Activated CD8-positive, alpha-beta memory T cell treated with anti-CD3 and anti-CD28 coated beads, Interleukin-2, amount 10 ng/mL, durations not matched to agents 7 days and 5 days (primary cell): ENCODE results near the gene COX10. TPM values are rescaled to one million over a fixed set of nuclear protein-coding genes. Genes with fewer than 3 reads are reported as not detected.
"Not testable (repeated sequence)": the region's sequence is repeated elsewhere in the genome, so short reads cannot be mapped to it uniquely, and the experiment has no call there.

Experiments used
- ATAC-seq: fragments of 150-1000 bp; cut with Tn5 transposase; one replicate; pipeline ENCODE4 v1.10.0; 2021; ENCODE audit warnings: moderate library complexity
- CTCF ChIA-PET: fragments of 350-600 bp; sonication (Branson Sonifier 250); formaldehyde crosslinking; loops from one replicate; lab custom pipeline; 2021; ENCODE audit warnings: antibody characterized with exemption; lab: Charles Lee
- DNase-seq: peaks from one replicate; pipeline ENCODE4 v3.0.0-alpha.2; 2020
- H3K27ac Mint-ChIP-seq: one replicate; pipeline ENCODE4 v1.8.0; 2021; ENCODE audit warnings: mild to moderate bottlenecking, mixed read lengths
- H3K27me3 Mint-ChIP-seq: one replicate; pipeline ENCODE4 v1.8.0; 2021; ENCODE audit warnings: mixed read lengths
- H3K36me3 Mint-ChIP-seq: one replicate; pipeline ENCODE4 v1.8.0; 2021; ENCODE audit warnings: mild to moderate bottlenecking, mixed read lengths
- H3K4me1 Mint-ChIP-seq: one replicate; pipeline ENCODE4 v1.8.0; 2021; ENCODE audit warnings: mixed read lengths
- H3K4me3 Mint-ChIP-seq: one replicate; pipeline ENCODE4 v1.8.0; 2021; ENCODE audit warnings: mild to moderate bottlenecking, moderate library complexity, mixed read lengths
- H3K9me3 Mint-ChIP-seq: one replicate; pipeline ENCODE4 v1.8.0; 2022; ENCODE audit warnings: low read depth, mixed read lengths
- total RNA-seq, 2 experiments: library from RNA; stranded (reverse); gene quantifications; one replicate each; pipeline ENCODE4 v1.2.3, GENCODE V29; 2021

The COX10 gene
- total RNA-seq, result 10 to 100 TPM; 20.3 to 29.7 TPM

- H3K36me3 Mint-ChIP-seq, result peaks cover 35% of the 10 kb centered on the region
- peak; percentile 98 for ATAC-seq
- H3K27me3 Mint-ChIP-seq, result no peaks in the 10 kb centered on the region
- peaks cover 43% of the 10 kb centered on the region for H3K4me1 Mint-ChIP-seq
- peak; percentile 89 for DNase-seq
- H3K27ac Mint-ChIP-seq, result peak within 1 kb of the TSS; percentile 90
- no peaks in the 10 kb centered on the region for H3K9me3 Mint-ChIP-seq
- CTCF ChIA-PET, result interaction anchor here (0.6 to 1.9 kb wide), 3 partner anchors 128 to 231 kb away, joined by 3 to 5 read pairs (median 3); partner anchors contain the start of gene HS3ST3B1
- H3K4me3 Mint-ChIP-seq, result peak within 1 kb of the TSS; percentile 98
Measured at GRCh38 chr17:14069251-14070021, at the start of gene COX10. TSS of gene COX10 (plus strand) at chr17:14069504. CDS start at chr17:14069606, 102 bp downstream.

GRCh38 chr17:14021651-14022294 lies 47.5 kb upstream of the COX10 start:
- DNase-seq, H3K9me3 Mint-ChIP-seq, H3K4me3 Mint-ChIP-seq, CTCF ChIA-PET, ATAC-seq, H3K27me3 Mint-ChIP-seq, H3K27ac Mint-ChIP-seq, H3K36me3 Mint-ChIP-seq: not testable (repeated sequence)
- H3K4me1 Mint-ChIP-seq, result peaks cover 11% of the 10 kb centered on the region

DNA sequence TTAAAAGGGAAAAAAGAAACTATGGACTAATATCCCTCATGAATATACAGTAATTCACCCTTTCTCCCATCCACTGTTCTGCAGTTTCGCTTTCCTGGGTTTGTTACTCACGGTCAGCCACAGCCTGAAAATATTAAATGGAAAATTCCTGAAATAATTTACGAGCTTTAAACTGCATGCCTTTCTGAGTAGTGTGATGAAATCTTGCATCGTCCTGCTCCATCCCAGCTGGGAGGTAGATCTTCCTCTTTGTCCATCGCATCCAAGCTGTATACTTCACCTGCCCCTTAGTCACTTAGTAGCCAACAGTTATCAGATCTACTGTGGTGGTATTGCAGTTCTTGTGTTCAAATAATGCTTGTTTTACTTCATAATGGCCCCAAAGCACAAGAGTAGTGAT lies 39.5 kb upstream of the COX10 start:
- ATAC-seq, DNase-seq, H3K4me3 Mint-ChIP-seq, H3K27me3 Mint-ChIP-seq, H3K4me1 Mint-ChIP-seq, CTCF ChIA-PET, H3K9me3 Mint-ChIP-seq, H3K27ac Mint-ChIP-seq: not testable (repeated sequence)
- H3K36me3 Mint-ChIP-seq, result peaks cover 44% of the 10 kb centered on the region

DNA sequence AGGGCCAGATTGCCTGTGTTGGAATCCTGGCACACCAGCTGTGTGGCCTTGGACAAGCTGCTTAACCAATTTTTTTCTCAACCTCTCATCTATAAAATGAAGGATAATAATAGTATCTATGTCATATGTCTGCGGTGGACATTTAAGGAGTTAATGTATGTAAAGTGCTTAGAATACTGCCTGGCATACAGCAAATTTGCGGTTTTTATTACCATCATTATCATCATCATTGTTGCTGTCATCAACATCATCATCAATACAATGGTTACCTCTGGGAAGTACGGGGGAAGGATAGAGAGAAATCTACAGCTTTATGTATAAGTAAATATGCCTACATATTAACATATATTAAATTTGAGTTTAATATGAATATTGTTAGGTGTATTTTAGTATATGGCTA lies 37.1 kb upstream of the COX10 start:
- peaks cover 8% of the 10 kb centered on the region for H3K4me1 Mint-ChIP-seq
- H3K4me3 Mint-ChIP-seq, result no peak overlapping the region
- ATAC-seq, result no peak
- H3K27ac Mint-ChIP-seq, result no peak overlapping the region
- DNase-seq, result no peak
- H3K27me3 Mint-ChIP-seq, result no peaks in the 10 kb centered on the region
- H3K9me3 Mint-ChIP-seq, result no peaks in the 10 kb centered on the region
- peaks cover 56% of the 10 kb centered on the region for H3K36me3 Mint-ChIP-seq
- CTCF ChIA-PET, result no interaction called here

- CTCF ChIA-PET, result no interaction called here
- DNase-seq (no peak), ATAC-seq (no peak)
- no peak overlapping the region for H3K4me3 Mint-ChIP-seq
- peaks cover 55% of the 10 kb centered on the region for H3K36me3 Mint-ChIP-seq
- H3K27ac Mint-ChIP-seq, result no peak overlapping the region
- no peaks in the 10 kb centered on the region for H3K9me3 Mint-ChIP-seq
- H3K4me1 Mint-ChIP-seq, result peaks cover 16% of the 10 kb centered on the region
- H3K27me3 Mint-ChIP-seq, result no peaks in the 10 kb centered on the region
Measured at GRCh38 chr17:14033166-14033565, 36.1 kb upstream of the COX10 start.

- no peak for ATAC-seq
- CTCF ChIA-PET, result no interaction called here
- Mint-ChIP-seq H3K27ac (no peak overlapping the region), H3K4me3 (no peak overlapping the region), H3K4me1 (peaks cover 29% of the 10 kb centered on the region), H3K36me3 (peaks cover 53% of the 10 kb centered on the region), H3K9me3 (peaks cover 3% of the 10 kb centered on the region), H3K27me3 (no peaks in the 10 kb centered on the region)
- no peak for DNase-seq
Measured at GRCh38 chr17:14037453-14037852, 31.9 kb upstream of the COX10 start.

- H3K9me3 Mint-ChIP-seq, result peaks cover 3% of the 10 kb centered on the region
- H3K27me3 Mint-ChIP-seq, result no peaks in the 10 kb centered on the region
- peaks cover 31% of the 10 kb centered on the region for H3K4me1 Mint-ChIP-seq
- H3K36me3 Mint-ChIP-seq, result peaks cover 52% of the 10 kb centered on the region
- H3K4me3 Mint-ChIP-seq, result no peak overlapping the region
- no peak for ATAC-seq
- DNase-seq, result no peak
- no peak overlapping the region for H3K27ac Mint-ChIP-seq
- CTCF ChIA-PET, result no interaction called here
Measured at GRCh38 chr17:14038206-14038605, 31.1 kb upstream of the COX10 start.

GRCh38 chr17:14042411-14042810 lies 26.9 kb upstream of the COX10 start:
- peaks cover 28% of the 10 kb centered on the region for H3K36me3 Mint-ChIP-seq
- no peak overlapping the region for H3K27ac Mint-ChIP-seq
- ATAC-seq (no peak), DNase-seq (no peak)
- H3K27me3 Mint-ChIP-seq, result no peaks in the 10 kb centered on the region
- CTCF ChIA-PET, result no interaction called here
- no peak overlapping the region for H3K4me3 Mint-ChIP-seq
- peaks cover 44% of the 10 kb centered on the region for H3K4me1 Mint-ChIP-seq
- peaks cover 3% of the 10 kb centered on the region for H3K9me3 Mint-ChIP-seq

GRCh38 chr17:14044702-14045101 lies 24.6 kb upstream of the COX10 start:
- peaks cover 25% of the 10 kb centered on the region for H3K36me3 Mint-ChIP-seq
- H3K27ac Mint-ChIP-seq, result peak overlapping the region; percentile 26
- H3K9me3 Mint-ChIP-seq, result no peaks in the 10 kb centered on the region
- H3K4me1 Mint-ChIP-seq, result peaks cover 29% of the 10 kb centered on the region
- H3K27me3 Mint-ChIP-seq, result no peaks in the 10 kb centered on the region
- CTCF ChIA-PET, result interaction anchor here (0.8 to 1.5 kb wide), 3 partner anchors 58 to 285 kb away, joined by 3 read pairs; partner anchors contain the start of gene HS3ST3B1
- DNase-seq (no peak), ATAC-seq (peak; percentile 39)
- no peak overlapping the region for H3K4me3 Mint-ChIP-seq

GRCh38 chr17:14046978-14047377 lies 22.3 kb upstream of the COX10 start:
- H3K36me3 Mint-ChIP-seq, result peaks cover 33% of the 10 kb centered on the region
- no peak for ATAC-seq

GRCh38 chr17:14047591-14047990 lies 21.7 kb upstream of the COX10 start:
- Mint-ChIP-seq H3K4me1 (peaks cover 22% of the 10 kb centered on the region), H3K9me3 (no peaks in the 10 kb centered on the region), H3K4me3 (no peak overlapping the region), H3K36me3 (peaks cover 28% of the 10 kb centered on the region), H3K27me3 (no peaks in the 10 kb centered on the region), H3K27ac (no peak overlapping the region)
- no peak for DNase-seq
- no peak for ATAC-seq
- CTCF ChIA-PET, result no interaction called here

More at GRCh38 chr17:14046978-14047377, 22.3 kb upstream of the COX10 start:
- H3K27me3 Mint-ChIP-seq, result no peaks in the 10 kb centered on the region
- no peaks in the 10 kb centered on the region for H3K9me3 Mint-ChIP-seq
- H3K27ac Mint-ChIP-seq, result no peak overlapping the region
- no peak for DNase-seq
- no peak overlapping the region for H3K4me3 Mint-ChIP-seq
- H3K4me1 Mint-ChIP-seq, result peaks cover 28% of the 10 kb centered on the region
- CTCF ChIA-PET, result no interaction called here

DNA sequence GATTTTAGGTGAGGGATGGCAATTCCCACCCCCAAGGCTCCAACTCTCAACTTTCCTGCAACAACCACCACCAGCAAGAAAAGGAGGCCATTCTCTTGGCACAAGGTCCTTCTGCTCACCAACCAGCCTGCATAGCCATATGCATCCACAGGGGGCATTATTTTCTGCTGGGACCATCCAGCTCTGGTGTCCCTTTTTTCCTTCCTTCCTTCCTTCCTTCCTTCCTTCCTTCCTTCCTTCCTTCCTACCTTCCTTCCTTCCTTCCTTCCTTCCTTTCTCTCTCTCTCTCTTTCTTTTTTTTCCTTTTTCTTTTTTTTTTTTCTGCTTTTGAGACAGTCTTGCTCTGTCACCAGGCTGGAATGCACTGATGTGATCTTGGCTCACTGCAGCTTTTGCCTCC lies 21.1 kb upstream of the COX10 start:
- Mint-ChIP-seq H3K27ac (no peak overlapping the region), H3K27me3 (no peaks in the 10 kb centered on the region), H3K9me3 (no peaks in the 10 kb centered on the region), H3K4me3 (no peak overlapping the region), H3K4me1 (peaks cover 21% of the 10 kb centered on the region), H3K36me3 (peaks cover 29% of the 10 kb centered on the region)
- ATAC-seq, result no peak
- CTCF ChIA-PET, result no interaction called here
- DNase-seq, result no peak

GRCh38 chr17:14050616-14051015 lies 18.7 kb upstream of the COX10 start:
- H3K4me1 Mint-ChIP-seq, result peaks cover 4% of the 10 kb centered on the region
- H3K27me3 Mint-ChIP-seq, result no peaks in the 10 kb centered on the region
- ATAC-seq (no peak), DNase-seq (no peak)
- no peak overlapping the region for H3K4me3 Mint-ChIP-seq
- no peak overlapping the region for H3K27ac Mint-ChIP-seq
- no peaks in the 10 kb centered on the region for H3K9me3 Mint-ChIP-seq
- peaks cover 29% of the 10 kb centered on the region for H3K36me3 Mint-ChIP-seq
- CTCF ChIA-PET, result no interaction called here

- no peaks in the 10 kb centered on the region for H3K9me3 Mint-ChIP-seq
- H3K27me3 Mint-ChIP-seq, result no peaks in the 10 kb centered on the region
- H3K4me3 Mint-ChIP-seq, result no peak overlapping the region
- CTCF ChIA-PET, result interaction anchor here (1.1 kb wide), 1 partner anchor 14 kb away, joined by 3 read pairs; no protein-coding TSS in a partner anchor
- H3K27ac Mint-ChIP-seq, result no peak overlapping the region
- H3K36me3 Mint-ChIP-seq, result peaks cover 38% of the 10 kb centered on the region
- ATAC-seq, result no peak
- DNase-seq, result no peak
- no peaks in the 10 kb centered on the region for H3K4me1 Mint-ChIP-seq
Measured at GRCh38 chr17:14051692-14052091, 17.6 kb upstream of the COX10 start.
